ENCODE results near the gene ATP6V1F. TPM values are rescaled to one million over a fixed set of nuclear protein-coding genes. Genes with fewer than 3 reads are reported as not detected.
A peak's percentile ranks its signal among the peaks of the same experiment; 100 is the strongest.

ATP6V1F gene
- polyA plus RNA-seq, 3 donors, result 213 to 268 (median 215) TPM

GRCh38 chr7:128867241-128867640, 4.6 kb downstream of the ATP6V1F start:
- DNase-seq (ENCODE audit: low read depth in 3 of 3, low spot score in 2 of 3), result no peak

- no peak for DNase-seq (ENCODE audit: low read depth in 3 of 3, low spot score in 2 of 3)
These were observed 5.4 kb downstream of the ATP6V1F start for GRCh38 chr7:128867842-128868623.

- DNase-seq (ENCODE audit: low read depth in 3 of 3, low spot score in 2 of 3), result no peak
These were observed 6.0 kb downstream of the ATP6V1F start for GRCh38 chr7:128868624-128869137.

- DNase-seq (ENCODE audit: low read depth in 3 of 3, low spot score in 2 of 3), result no peak
These were observed 6.7 kb downstream of the ATP6V1F start for GRCh38 chr7:128869138-128869943.

GRCh38 chr7:128869944-128870285, 7.3 kb downstream of the ATP6V1F start:
- no peak for DNase-seq (ENCODE audit: low read depth in 3 of 3, low spot score in 2 of 3)

GRCh38 chr7:128871050-128871449, 8.4 kb downstream of the ATP6V1F start:
- no peak for DNase-seq (ENCODE audit: low read depth in 3 of 3, low spot score in 2 of 3)

GRCh38 chr7:128872394-128872824, 9.8 kb downstream of the ATP6V1F start:
- no peak for DNase-seq (ENCODE audit: low read depth in 3 of 3, low spot score in 2 of 3)

GRCh38 chr7:128873234-128873633, 10.6 kb downstream of the ATP6V1F start:
- no peak for DNase-seq (ENCODE audit: low read depth in 3 of 3, low spot score in 2 of 3)

GRCh38 chr7:128874140-128875031, 11.7 kb downstream of the ATP6V1F start:
- DNase-seq (ENCODE audit: low read depth in 3 of 3, low spot score in 2 of 3), result no peak

GRCh38 chr7:128875523-128875948, 12.9 kb downstream of the ATP6V1F start:
- no peak for DNase-seq (ENCODE audit: low read depth in 3 of 3, low spot score in 2 of 3)

- DNase-seq (ENCODE audit: low read depth in 3 of 3, low spot score in 2 of 3), result no peak
These were observed 13.5 kb downstream of the ATP6V1F start for GRCh38 chr7:128876127-128876526.

- DNase-seq (ENCODE audit: low read depth in 3 of 3, low spot score in 2 of 3), result no peak
These were observed 13.9 kb downstream of the ATP6V1F start for GRCh38 chr7:128876586-128876977.

- DNase-seq (ENCODE audit: low read depth in 3 of 3, low spot score in 2 of 3), result no peak
These were observed 14.5 kb downstream of the ATP6V1F start for GRCh38 chr7:128876978-128877755.

GRCh38 chr7:128877756-128878120, 15.1 kb downstream of the ATP6V1F start:
- no peak for DNase-seq (ENCODE audit: low read depth in 3 of 3, low spot score in 2 of 3)

GRCh38 chr7:128878226-128879105, 15.8 kb downstream of the ATP6V1F start:
- DNase-seq (ENCODE audit: low read depth in 3 of 3, low spot score in 2 of 3), result no peak

- DNase-seq (ENCODE audit: low read depth in 3 of 3, low spot score in 2 of 3), result no peak
These were observed 16.8 kb downstream of the ATP6V1F start for GRCh38 chr7:128879461-128879938.

- DNase-seq (ENCODE audit: low read depth in 3 of 3, low spot score in 2 of 3), result peak in 1 of 3 donors; percentile 43
These were observed 17.5 kb downstream of the ATP6V1F start for GRCh38 chr7:128879939-128880746.

All from right renal cortex interstitium (tissue), 3 donors.